ENCODE data around the gene NDRG3.

The NDRG3 gene

GRCh38 chr20:36655004-36655403, 90.9 kb downstream of the NDRG3 start:
- TF ChIP-seq, protein P1, sequence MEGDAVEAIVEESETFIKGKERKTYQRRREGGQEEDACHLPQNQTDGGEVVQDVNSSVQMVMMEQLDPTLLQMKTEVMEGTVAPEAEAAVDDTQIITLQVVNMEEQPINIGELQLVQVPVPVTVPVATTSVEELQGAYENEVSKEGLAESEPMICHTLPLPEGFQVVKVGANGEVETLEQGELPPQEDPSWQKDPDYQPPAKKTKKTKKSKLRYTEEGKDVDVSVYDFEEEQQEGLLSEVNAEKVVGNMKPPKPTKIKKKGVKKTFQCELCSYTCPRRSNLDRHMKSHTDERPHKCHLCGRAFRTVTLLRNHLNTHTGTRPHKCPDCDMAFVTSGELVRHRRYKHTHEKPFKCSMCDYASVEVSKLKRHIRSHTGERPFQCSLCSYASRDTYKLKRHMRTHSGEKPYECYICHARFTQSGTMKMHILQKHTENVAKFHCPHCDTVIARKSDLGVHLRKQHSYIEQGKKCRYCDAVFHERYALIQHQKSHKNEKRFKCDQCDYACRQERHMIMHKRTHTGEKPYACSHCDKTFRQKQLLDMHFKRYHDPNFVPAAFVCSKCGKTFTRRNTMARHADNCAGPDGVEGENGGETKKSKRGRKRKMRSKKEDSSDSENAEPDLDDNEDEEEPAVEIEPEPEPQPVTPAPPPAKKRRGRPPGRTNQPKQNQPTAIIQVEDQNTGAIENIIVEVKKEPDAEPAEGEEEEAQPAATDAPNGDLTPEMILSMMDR (conservative IDR thresholded peaks at IDR 0.05): no peak
- no peak overlapping the region for H3K27ac ChIP-seq

- TF ChIP-seq, protein P1 (conservative IDR thresholded peaks at IDR 0.05): no peak
- no peak overlapping the region for H3K27ac ChIP-seq
Measured at GRCh38 chr20:36654506-36654905, 91.4 kb downstream of the NDRG3 start.

GRCh38 chr20:36653456-36653855, 92.4 kb downstream of the NDRG3 start:
- TF ChIP-seq, protein P1 (conservative IDR thresholded peaks at IDR 0.05): no peak

DNA sequence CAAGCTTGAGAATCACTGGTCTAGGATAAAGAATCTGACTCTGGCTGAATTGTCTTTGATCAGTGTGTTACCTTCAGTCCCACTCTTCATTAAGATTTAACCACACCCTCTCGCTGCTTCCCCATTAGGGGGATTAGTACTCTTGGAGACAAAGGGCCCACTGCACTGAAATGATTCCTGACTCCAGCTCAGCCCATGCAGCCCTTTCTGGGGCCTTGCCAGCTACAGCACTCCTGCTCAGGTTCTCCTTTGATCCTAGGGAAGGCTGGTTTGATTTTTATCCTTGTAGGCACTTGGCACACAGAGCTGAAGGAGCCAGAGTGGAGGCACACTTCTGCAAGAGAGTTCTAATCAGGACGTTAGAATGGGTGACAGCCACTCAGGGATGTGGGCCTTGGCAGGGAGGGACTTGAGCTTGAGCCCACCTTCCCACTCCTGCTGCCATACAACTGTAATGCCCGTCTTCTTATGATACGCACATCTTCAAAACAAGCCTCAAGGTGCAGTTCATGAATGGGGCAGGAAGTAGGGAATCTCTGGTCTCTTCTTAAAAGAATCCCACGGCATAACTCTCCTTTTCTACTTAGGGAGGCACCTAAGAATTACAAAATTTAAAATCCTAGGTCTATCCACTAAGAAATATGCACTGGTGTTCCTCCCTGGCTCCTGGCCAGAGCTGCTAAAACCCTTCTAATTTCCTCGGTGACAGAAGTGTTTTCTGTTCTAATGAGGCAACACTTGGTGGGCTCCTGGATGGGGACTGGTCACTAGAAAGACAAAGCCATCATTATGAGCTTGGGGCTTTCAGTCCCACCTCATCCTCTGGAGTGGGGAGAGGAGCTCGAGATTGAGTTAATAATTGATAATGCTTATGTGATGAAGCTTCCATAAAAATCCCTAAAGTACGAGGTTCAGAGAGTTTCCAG, 98.4 kb downstream of the NDRG3 start:
- H3K27ac ChIP-seq: no peak overlapping the region
- TF ChIP-seq, protein P1 (conservative IDR thresholded peaks at IDR 0.05): no peak

More at GRCh38 chr20:36653456-36653855, 92.4 kb downstream of the NDRG3 start:
- H3K27ac ChIP-seq: no peak overlapping the region

DNA sequence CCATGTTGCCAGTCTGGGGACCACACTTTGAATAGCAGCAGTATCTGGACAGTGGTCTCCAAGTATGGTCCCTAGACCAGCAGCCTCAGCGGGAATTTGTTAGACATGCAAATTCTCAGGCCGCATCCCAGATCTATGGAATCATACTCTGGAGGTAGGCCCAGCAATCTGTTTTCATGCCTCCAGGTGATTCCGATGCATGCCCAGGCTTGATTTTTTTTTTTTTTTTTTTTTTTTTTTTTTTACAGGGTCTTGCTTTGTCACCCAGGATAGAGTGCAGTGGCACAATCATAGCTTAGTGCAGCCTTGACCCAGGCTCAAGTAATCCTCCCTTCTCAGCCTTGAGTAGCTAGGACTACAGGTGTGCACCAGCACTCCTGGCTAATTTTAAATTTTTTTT, 99.2 kb downstream of the NDRG3 start:
- H3K27ac ChIP-seq: no peak overlapping the region
- TF ChIP-seq, protein P1 (conservative IDR thresholded peaks at IDR 0.05): no peak

- H3K27ac ChIP-seq: no peak within 1 kb of the TSS
- TF ChIP-seq, protein P1 (conservative IDR thresholded peaks at IDR 0.05): no peak
Measured at GRCh38 chr20:36645998-36646397, 99.9 kb downstream of the NDRG3 start, which contains the start of gene SLA2. Gene SLA2, minus strand, starts transcription at chr20:36646196. Its CDS starts 4,861 bp downstream, at chr20:36641335.

GRCh38 chr20:36645353-36645752, 100.5 kb downstream of the NDRG3 start:
- TF ChIP-seq, protein P1 (conservative IDR thresholded peaks at IDR 0.05): no peak
- H3K27ac ChIP-seq: no peak overlapping the region

Data from VCaP (cell line).